ENCODE data around the gene ATP6V0C.

The ATP6V0C gene

GRCh38 chr16:2513405-2514332, at the start of gene ATP6V0C:
Gene ATP6V0C (plus strand): TSS chr16:2513952. CDS start chr16:2514104, 152 bp downstream.
- no peak for FAIRE-seq
- TF ChIP-seq, protein P1, sequence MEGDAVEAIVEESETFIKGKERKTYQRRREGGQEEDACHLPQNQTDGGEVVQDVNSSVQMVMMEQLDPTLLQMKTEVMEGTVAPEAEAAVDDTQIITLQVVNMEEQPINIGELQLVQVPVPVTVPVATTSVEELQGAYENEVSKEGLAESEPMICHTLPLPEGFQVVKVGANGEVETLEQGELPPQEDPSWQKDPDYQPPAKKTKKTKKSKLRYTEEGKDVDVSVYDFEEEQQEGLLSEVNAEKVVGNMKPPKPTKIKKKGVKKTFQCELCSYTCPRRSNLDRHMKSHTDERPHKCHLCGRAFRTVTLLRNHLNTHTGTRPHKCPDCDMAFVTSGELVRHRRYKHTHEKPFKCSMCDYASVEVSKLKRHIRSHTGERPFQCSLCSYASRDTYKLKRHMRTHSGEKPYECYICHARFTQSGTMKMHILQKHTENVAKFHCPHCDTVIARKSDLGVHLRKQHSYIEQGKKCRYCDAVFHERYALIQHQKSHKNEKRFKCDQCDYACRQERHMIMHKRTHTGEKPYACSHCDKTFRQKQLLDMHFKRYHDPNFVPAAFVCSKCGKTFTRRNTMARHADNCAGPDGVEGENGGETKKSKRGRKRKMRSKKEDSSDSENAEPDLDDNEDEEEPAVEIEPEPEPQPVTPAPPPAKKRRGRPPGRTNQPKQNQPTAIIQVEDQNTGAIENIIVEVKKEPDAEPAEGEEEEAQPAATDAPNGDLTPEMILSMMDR (IDR thresholded peaks at IDR 0.05; ENCODE audit: insufficient read depth, missing control alignments): no peak
- DNase-seq (ENCODE audit: insufficient read length, low spot score): peak; percentile 99

GRCh38 chr16:2464333-2464732, 49.4 kb upstream of the ATP6V0C start:
- FAIRE-seq (no peak), DNase-seq (ENCODE audit: insufficient read length, low spot score) (no peak)
- TF ChIP-seq, protein P1 (IDR thresholded peaks at IDR 0.05; ENCODE audit: insufficient read depth, missing control alignments): no peak

- DNase-seq (ENCODE audit: insufficient read length, low spot score) (no peak), FAIRE-seq (no peak)
- TF ChIP-seq, protein P1 (IDR thresholded peaks at IDR 0.05; ENCODE audit: insufficient read depth, missing control alignments): peak; percentile 36
These were observed 47.9 kb upstream of the ATP6V0C start for GRCh38 chr16:2465653-2466415.

DNA sequence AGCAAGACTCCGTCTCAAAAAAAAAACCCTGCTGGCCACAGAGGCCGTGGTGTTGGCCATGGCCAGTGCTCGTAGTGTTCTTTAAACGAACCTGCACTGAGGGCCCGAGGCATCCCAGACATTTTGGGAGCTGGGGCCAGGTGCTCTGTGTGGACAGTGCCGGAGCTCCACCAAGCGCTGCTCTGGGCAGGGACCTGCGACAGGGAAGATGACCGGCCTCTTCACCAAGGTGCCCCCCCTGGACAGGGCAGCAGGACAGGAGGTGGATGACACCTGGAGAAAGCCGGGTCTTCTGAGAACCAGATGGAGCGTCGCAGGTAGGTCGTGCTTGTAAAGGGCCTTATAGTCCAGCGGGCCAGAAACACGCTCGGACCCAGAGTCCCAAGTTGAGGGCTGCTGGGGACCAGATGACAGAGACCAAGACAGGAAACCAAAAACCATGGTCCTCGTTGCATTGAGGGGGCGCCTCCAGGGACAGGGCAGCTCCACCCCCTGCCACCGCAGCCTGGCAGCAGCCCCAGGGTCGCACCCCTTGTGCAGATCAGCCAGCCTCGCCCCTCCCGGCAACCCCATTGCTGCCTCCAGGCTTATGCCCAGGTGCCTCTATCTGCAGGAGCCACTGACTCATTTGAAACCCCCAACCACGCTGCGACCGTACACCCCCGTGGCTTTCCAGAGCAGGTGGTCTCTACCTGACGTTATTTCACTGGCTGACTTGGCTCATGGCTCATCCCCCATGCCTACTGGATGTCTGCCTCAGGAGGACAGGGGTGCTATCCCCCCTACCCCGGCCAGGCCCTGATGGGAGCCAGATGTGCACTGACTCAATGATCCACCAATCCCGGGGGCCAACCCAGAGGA, 46.9 kb upstream of the ATP6V0C start:
- TF ChIP-seq, protein P1 (IDR thresholded peaks at IDR 0.05; ENCODE audit: insufficient read depth, missing control alignments): no peak
- DNase-seq (ENCODE audit: insufficient read length, low spot score) (no peak), FAIRE-seq (no peak)

DNA sequence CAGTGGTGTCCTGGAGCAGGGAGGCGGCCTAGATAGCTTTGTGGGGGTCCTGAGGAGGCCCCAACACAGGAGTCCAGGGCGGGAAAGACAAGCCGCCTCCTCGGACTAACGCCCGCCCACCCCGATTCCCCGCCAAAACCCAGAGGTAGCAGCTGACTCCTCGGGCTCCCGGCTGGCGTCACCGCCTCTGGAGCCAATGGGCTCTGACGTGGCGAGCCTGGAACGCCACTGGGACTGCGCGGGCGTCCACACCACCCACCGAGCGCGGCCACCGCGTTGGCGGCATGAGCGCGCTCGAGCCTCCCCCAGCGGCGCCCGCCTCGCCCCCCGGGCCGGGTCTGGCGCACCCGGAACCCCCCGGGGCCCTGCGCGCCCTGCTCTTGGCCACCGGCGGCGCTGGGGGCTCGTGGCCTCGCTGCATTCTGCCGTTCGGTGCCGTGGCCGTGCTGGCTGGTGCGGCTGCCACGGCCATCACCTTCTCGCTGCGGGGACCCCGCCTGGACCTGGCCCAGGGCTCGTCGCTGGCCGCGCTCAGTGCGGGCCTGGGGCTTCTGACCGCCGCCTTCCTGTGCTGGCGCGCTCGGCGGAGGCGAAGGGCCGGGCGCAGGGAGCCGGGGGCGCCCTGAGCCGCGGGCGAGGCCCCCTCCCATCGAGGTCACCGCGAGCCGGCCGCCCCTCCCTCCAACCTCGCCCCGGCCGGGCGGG, 46.1 kb upstream of the ATP6V0C start:
- no peak for FAIRE-seq
- peak; percentile 72 for DNase-seq (ENCODE audit: insufficient read length, low spot score)
- TF ChIP-seq, protein P1 (IDR thresholded peaks at IDR 0.05; ENCODE audit: insufficient read depth, missing control alignments): no peak

GRCh38 chr16:2468233-2468724, 45.5 kb upstream of the ATP6V0C start:
- DNase-seq (ENCODE audit: insufficient read length, low spot score): no peak
- no peak for FAIRE-seq
- TF ChIP-seq, protein P1 (IDR thresholded peaks at IDR 0.05; ENCODE audit: insufficient read depth, missing control alignments): no peak
